Transverse colon (tissue), 4 donors: ENCODE results near the gene RNF212. TPM values are rescaled to one million over a fixed set of nuclear protein-coding genes. Genes with fewer than 3 reads are reported as not detected.
"Not testable (repeated sequence)": the region's sequence is repeated elsewhere in the genome, so short reads cannot be mapped to it uniquely, and the experiment has no call there.

Experiments used
- DNase-seq: peaks from one replicate; pipeline ENCODE4 v3.0.0-alpha.2; 2019
- H3K27ac ChIP-seq, 4 donors: fragments of 200-600 bp; sonication (generic); 2 replicates each; pipeline ENCODE4 v1.5.1; 2016 to 2018; ENCODE audit warnings: inconsistent platforms in 4 of 4
- H3K27me3 ChIP-seq: fragments of 200-600 bp; sonication (generic); 2 replicates; pipeline ENCODE4 v1.5.1; 2017; ENCODE audit warnings: inconsistent platforms
- H3K36me3 ChIP-seq, 4 donors: fragments of 200-600 bp; sonication (generic); 2 replicates each; pipeline ENCODE4 v1.5.1; 2017 to 2019; ENCODE audit warnings: inconsistent platforms in 4 of 4
- H3K4me1 ChIP-seq, 4 donors: fragments of 200-600 bp; sonication (generic); 2 replicates each; pipeline ENCODE4 v1.5.1; 2017 to 2020; ENCODE audit warnings: inconsistent platforms in 4 of 4
- H3K4me3 ChIP-seq, 4 donors: fragments of 200-600 bp; sonication (generic); 1 replicate in 1 of 4; 2 replicates in 3 of 4; pipeline versions ENCODE4 v1.5.1 to v1.6.1; 2017 to 2019; ENCODE audit warnings: inconsistent platforms in 4 of 4
- H3K9me3 ChIP-seq, 2 donors: fragments of 200-600 bp; sonication (generic); 2 replicates each; pipeline ENCODE4 v1.5.1; 2017 to 2019; ENCODE audit warnings: inconsistent platforms in 2 of 2
- EP300 ChIP-seq: sonication (generic); formaldehyde crosslinking; IDR thresholded peaks from one replicate; pipeline ENCODE4 v1.6.1; 2017; ENCODE audit warnings: antibody characterized with exemption, low read depth
- POLR2A ChIP-seq: fragments of 450-650 bp; IDR thresholded peaks from one replicate; pipeline ENCODE4 v1.6.1; 2016; ENCODE audit warnings: antibody characterized with exemption, mild to moderate bottlenecking, moderate library complexity
- POLR2AphosphoS5 ChIP-seq, 3 donors: sonication (generic); formaldehyde crosslinking; IDR thresholded peaks; one replicate each; pipeline ENCODE4 v1.6.1; 2016; ENCODE audit warnings: antibody characterized with exemption in 3 of 3
- WGBS, 2 donors: methylation state at CpG; one replicate each; pipeline ENCODE4 v1.1.5; 2018; ENCODE audit warnings: low coverage in 1 of 2; 5-methylcytosine and 5-hydroxymethylcytosine counted together
- in situ Hi-C, 4 donors: fragments of 200-750 bp; cut with MboI; loops; one replicate each; pipeline versions ENCODE4 v1.15.0 to v1.15.1; 2017; ENCODE audit warnings: low sequenced_read_pairs in 3 of 4, low pct_ligation_motif_present in 1 of 4, low pct_unique_long_range_greater_than_20kb in 1 of 4
- intact Hi-C: fragments of 100-400 bp; cut with DNase I; formaldehyde crosslinking; loops from one replicate; pipeline ENCODE4 v1.15.1; 2023; ENCODE audit warnings: low total_unique reads
- total RNA-seq, 4 donors: library from RNA; depleted of rRNA; stranded (reverse); fragments of >200 nt; gene quantifications; one replicate each; pipeline ENCODE4 v1.1.0, GENCODE V29; 2016
- TF ChIP-seq, protein P1 (sequence below), 5 experiments: fragments of 200-600 bp in 3 of 5; fragments of 450-650 bp in 2 of 5; sonication (generic) in 3 of 5; IDR thresholded peaks; 1 replicate in 2 of 5; 2 replicates in 3 of 5; pipeline ENCODE4 v1.5.1; 2016 to 2017; ENCODE audit warnings: antibody characterized with exemption in 5 of 5, inconsistent platforms in 3 of 5, mild to moderate bottlenecking in 2 of 5, moderate library complexity in 1 of 5

The RNF212 gene
- total RNA-seq, 4 donors from 2014 or later = 2.5 to 9.1 TPM; not detected in 2

DNA sequence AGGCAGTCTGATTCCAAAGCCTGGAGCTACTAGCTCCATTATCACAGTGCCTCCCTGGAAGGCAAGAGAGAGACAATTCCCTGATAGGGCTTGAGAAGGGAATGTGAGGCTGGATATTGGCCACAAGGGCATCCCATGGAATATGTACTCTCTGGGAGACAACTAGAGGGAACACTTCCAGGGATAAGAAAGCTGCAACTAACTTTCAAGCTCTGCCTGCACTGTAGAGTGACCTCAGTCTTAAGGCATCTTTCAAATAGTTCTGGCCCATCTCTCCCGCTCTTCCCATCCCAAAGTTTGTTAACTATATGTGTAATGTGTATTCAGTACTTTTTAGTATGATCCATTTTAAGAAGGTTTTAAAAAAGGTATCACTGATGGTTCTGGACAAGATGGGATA lies 13.1 kb upstream of the RNF212 start:
- Histone ChIP-seq H3K27me3 (no peaks in the 10 kb centered on the region), H3K4me1 (no peaks in the 10 kb centered on the region), H3K36me3 (no peaks in the 10 kb centered on the region), H3K4me3 (no peak overlapping the region), H3K27ac (no peak overlapping the region), H3K9me3 (no peaks in the 10 kb centered on the region)
- intact Hi-C loops = no loop called here
- WGBS, 2 donors = 62% methylated on average over 1 of the region's 1 CpG; no CpG with 5 or more reads in 1 of the 2 donors
- in situ Hi-C loops = no loop called here
- TF ChIP-seq, protein P1, sequence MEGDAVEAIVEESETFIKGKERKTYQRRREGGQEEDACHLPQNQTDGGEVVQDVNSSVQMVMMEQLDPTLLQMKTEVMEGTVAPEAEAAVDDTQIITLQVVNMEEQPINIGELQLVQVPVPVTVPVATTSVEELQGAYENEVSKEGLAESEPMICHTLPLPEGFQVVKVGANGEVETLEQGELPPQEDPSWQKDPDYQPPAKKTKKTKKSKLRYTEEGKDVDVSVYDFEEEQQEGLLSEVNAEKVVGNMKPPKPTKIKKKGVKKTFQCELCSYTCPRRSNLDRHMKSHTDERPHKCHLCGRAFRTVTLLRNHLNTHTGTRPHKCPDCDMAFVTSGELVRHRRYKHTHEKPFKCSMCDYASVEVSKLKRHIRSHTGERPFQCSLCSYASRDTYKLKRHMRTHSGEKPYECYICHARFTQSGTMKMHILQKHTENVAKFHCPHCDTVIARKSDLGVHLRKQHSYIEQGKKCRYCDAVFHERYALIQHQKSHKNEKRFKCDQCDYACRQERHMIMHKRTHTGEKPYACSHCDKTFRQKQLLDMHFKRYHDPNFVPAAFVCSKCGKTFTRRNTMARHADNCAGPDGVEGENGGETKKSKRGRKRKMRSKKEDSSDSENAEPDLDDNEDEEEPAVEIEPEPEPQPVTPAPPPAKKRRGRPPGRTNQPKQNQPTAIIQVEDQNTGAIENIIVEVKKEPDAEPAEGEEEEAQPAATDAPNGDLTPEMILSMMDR (IDR thresholded peaks at IDR 0.05) = no peak
- TF ChIP-seq EP300 = no peak
- no peak for TF ChIP-seq POLR2A
- TF ChIP-seq POLR2AphosphoS5 (IDR thresholded peaks at IDR 0.05) = no peak
- DNase-seq = no peak

DNA sequence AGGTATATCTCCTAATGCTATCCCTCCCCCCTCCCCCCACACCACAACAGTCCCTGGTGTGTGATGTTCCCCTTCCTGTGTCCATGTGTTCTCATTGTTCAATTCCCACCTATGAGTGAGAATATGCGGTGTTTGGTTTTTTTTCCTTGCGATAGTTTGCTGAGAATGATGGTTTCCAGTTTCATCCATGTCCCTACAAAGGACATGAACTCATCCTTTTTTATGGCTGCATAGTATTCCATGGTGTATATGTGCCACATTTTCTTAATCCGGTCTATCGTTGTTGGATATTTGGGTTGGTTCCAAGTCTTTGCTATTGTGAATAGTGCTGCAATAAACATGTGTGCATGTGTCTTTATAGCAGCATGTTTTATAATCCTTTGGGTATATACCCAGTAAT lies 12.1 kb upstream of the RNF212 start:
- H3K4me1 ChIP-seq, H3K9me3 ChIP-seq, H3K27ac ChIP-seq, in situ Hi-C loops, H3K4me3 ChIP-seq, intact Hi-C loops, H3K36me3 ChIP-seq, H3K27me3 ChIP-seq, DNase-seq: not testable (repeated sequence)
- WGBS, 2 donors = 79% methylated on average over 4 of the region's 4 CpGs; no CpG with 5 or more reads in 1 of the 2 donors

DNA sequence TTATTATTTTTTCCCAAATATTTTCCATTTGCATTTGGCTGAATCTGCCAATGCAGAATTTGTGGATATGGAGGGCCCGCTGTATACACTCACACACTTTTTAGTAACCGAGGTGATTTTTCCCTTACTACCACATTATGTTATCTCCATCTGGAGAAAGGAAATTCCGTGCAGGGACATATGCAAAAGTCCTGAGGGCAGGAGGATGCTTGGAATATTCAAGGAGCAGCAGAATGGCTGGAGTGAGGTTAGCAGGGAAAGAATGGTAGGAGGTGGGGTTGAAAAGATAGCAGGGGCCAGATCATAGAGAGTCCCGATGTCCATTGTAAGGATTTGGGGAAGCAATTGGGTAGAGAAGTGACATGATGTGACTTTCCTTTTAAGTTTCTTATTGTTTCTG lies 11.5 kb upstream of the RNF212 start:
- no peaks in the 10 kb centered on the region for H3K36me3 ChIP-seq
- no peaks in the 10 kb centered on the region for H3K9me3 ChIP-seq
- no peak overlapping the region for H3K4me3 ChIP-seq
- WGBS, 2 donors = 88 to 89% methylated on average over 4 of the region's 4 CpGs
- no peak for TF ChIP-seq POLR2AphosphoS5 (IDR thresholded peaks at IDR 0.05)
- TF ChIP-seq EP300 = no peak
- TF ChIP-seq POLR2A = no peak
- TF ChIP-seq, protein P1 (IDR thresholded peaks at IDR 0.05) = no peak
- intact Hi-C loops = no loop called here
- no peak for DNase-seq
- in situ Hi-C loops = no loop called here
- H3K4me1 ChIP-seq = no peaks in the 10 kb centered on the region
- H3K27ac ChIP-seq = no peak overlapping the region
- no peaks in the 10 kb centered on the region for H3K27me3 ChIP-seq

DNA sequence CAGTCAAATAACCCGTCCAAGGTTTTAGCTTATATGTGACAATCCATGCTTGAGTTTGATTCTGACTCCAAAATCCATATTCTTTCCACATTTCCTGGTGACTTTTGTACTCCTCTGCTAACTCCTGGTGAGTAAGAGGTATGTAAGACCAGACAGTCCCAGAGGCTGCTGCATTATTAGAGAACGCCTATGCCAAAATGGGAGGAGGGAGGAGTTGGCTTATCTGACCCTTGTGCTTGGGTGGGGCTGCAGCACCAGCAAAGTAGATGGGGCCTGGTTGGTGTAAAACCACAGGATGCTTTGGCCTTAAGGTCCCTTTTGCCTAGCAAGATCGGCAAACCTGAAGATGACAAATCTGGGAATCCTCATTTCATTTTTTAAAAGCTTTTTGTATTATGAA lies 9.1 kb upstream of the RNF212 start:
- 77 to 80% methylated on average over 1 to 3 of the region's 3 CpGs for WGBS, 2 donors

DNA sequence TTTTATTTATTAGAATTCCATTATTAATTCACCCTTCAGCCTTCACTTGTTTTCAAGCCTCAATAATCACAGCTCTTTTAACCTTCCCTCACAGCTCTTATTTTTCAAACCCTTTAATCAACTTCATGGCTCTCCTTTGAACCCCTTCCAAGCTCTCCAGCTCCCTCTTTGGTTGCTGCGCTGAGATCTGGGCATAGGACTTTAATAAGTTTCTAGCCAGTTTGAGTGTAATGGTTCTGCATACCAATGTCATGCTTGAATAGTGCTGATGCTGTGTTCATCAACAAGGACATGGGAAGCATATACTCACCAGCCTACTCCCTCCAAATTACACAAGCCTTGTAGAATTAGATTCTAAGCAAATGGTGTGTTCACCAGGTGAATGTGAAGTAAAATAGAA lies 3.5 kb upstream of the RNF212 start:
- in situ Hi-C loops = no loop called here

More for the DNA sequence above, 9.1 kb upstream of the RNF212 start:
- TF ChIP-seq POLR2AphosphoS5 (IDR thresholded peaks at IDR 0.05) = no peak
- TF ChIP-seq EP300 = no peak
- TF ChIP-seq POLR2A = no peak
- TF ChIP-seq, protein P1 (IDR thresholded peaks at IDR 0.05) = no peak
- H3K36me3 ChIP-seq = no peaks in the 10 kb centered on the region
- H3K27ac ChIP-seq = no peak overlapping the region
- no peaks in the 10 kb centered on the region for H3K9me3 ChIP-seq
- H3K4me1 ChIP-seq = no peaks in the 10 kb centered on the region
- intact Hi-C loops = no loop called here
- no peaks in the 10 kb centered on the region for H3K27me3 ChIP-seq
- in situ Hi-C loops = no loop called here
- no peak for DNase-seq
- no peak overlapping the region for H3K4me3 ChIP-seq

More for the DNA sequence above, 3.5 kb upstream of the RNF212 start:
- no peaks in the 10 kb centered on the region for H3K9me3 ChIP-seq
- no peak overlapping the region for H3K27ac ChIP-seq
- TF ChIP-seq POLR2AphosphoS5 (IDR thresholded peaks at IDR 0.05) (no peak), POLR2A (no peak), EP300 (no peak)
- TF ChIP-seq, protein P1 (IDR thresholded peaks at IDR 0.05) = no peak
- no peaks in the 10 kb centered on the region for H3K36me3 ChIP-seq
- peaks cover 21% of the 10 kb centered on the region for H3K27me3 ChIP-seq
- intact Hi-C loops = no loop called here
- H3K4me3 ChIP-seq = no peak overlapping the region
- peaks cover 0 to 5% (median 0%) of the 10 kb centered on the region in 4 donors for H3K4me1 ChIP-seq
- DNase-seq = no peak
- WGBS, 2 donors = 57 to 71% methylated on average over 1 of the region's 1 CpG
